ENCODE data around the gene EVI5L. TPM values are rescaled to one million over a fixed set of nuclear protein-coding genes. Genes with fewer than 3 reads are reported as not detected.

EVI5L gene
- total RNA-seq, 1 experiment from 2014 or later = 6.4 TPM

DNA sequence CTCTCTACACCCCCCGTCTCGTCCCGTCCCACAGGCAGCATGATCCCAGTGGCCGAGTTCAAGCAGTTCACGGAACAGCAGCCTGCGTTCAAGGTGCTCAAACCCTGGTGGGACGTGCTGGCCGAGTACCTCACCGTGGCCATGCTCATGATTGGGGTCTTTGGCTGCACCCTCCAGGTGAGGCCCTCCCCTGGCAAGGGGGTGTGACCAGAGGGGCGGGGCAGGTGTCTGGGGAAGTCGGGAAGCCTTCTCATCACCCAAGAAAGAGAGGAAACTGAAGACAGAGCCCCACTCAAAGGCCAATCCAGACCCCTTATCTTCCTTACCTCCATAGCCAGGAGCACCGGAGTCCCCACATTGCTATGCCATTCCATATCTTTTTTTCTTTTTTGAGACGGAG is 65.5 kb downstream of the EVI5L start:
- ChIA-PET POLR2A (no interaction called here), CTCF (no interaction called here)
- no peaks in the 10 kb centered on the region for H3K9me3 ChIP-seq (ENCODE audit: control insufficient read depth, insufficient read depth, low read depth, low read length)
- no peak overlapping the region for H3K4me3 ChIP-seq (ENCODE audit: low read depth in 2 of 2, low read length in 2 of 2)
- TF ChIP-seq POLR2AphosphoS5 (IDR thresholded peaks at IDR 0.05; ENCODE audit: low read depth, low read length) = no peak
- TF ChIP-seq TCF7L2 (IDR thresholded peaks at IDR 0.05; ENCODE audit: low read depth, low read length) = no peak
- TF ChIP-seq SIN3A (IDR thresholded peaks at IDR 0.05; ENCODE audit: borderline replicate concordance, insufficient read depth, low read depth, low read length) = no peak
- TF ChIP-seq, protein P1, sequence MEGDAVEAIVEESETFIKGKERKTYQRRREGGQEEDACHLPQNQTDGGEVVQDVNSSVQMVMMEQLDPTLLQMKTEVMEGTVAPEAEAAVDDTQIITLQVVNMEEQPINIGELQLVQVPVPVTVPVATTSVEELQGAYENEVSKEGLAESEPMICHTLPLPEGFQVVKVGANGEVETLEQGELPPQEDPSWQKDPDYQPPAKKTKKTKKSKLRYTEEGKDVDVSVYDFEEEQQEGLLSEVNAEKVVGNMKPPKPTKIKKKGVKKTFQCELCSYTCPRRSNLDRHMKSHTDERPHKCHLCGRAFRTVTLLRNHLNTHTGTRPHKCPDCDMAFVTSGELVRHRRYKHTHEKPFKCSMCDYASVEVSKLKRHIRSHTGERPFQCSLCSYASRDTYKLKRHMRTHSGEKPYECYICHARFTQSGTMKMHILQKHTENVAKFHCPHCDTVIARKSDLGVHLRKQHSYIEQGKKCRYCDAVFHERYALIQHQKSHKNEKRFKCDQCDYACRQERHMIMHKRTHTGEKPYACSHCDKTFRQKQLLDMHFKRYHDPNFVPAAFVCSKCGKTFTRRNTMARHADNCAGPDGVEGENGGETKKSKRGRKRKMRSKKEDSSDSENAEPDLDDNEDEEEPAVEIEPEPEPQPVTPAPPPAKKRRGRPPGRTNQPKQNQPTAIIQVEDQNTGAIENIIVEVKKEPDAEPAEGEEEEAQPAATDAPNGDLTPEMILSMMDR (IDR thresholded peaks at IDR 0.05) = no peak
- intact Hi-C loops (cut with micrococcal nuclease; ENCODE audit: unreplicated experiment) = no loop called here
- BruUV-seq (replicated peaks) = no TSS peak
- ATAC-seq (no peak), DNase-seq (ENCODE audit: low read depth, low spot score) (no peak)
- no peaks in the 10 kb centered on the region for H3K27me3 ChIP-seq (ENCODE audit: control insufficient read depth, insufficient read depth, low read length)
- no peaks in the 10 kb centered on the region for H3K36me3 ChIP-seq (ENCODE audit: control insufficient read depth, insufficient read depth, low read length)
- no peaks in the 10 kb centered on the region; the same call in 1 of the 2 replicates for H3K4me1 ChIP-seq (ENCODE audit: control insufficient read depth, insufficient read depth, low read length)
- in situ Hi-C loops (cut with HindIII; ENCODE audit: low pct_unique_long_range_greater_than_20kb, low sequenced_read_pairs) = no loop called here
- no peak overlapping the region for H3K27ac ChIP-seq (ENCODE audit: low read length)

DNA sequence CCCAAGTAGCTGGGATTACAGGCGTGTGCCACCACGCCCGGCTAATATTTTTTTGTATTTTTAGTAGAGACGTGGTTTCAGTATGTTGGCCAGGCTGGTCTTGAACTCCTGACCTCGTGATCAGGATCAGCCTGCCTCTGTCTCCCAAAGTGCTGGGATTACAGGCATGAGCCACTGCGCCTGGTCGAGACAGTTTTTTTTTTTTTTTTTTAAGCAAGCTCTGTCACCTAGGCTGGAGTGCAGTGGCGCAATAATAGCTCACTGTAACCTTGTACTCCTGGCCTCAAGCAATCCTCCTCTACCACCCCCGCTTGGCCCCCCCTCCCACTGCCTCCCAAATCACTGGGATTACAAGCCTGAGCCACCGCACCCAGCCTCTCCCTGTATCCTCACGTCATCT is 67.3 kb downstream of the EVI5L start:
- ChIA-PET CTCF (interaction anchor here (0.6 kb wide), 1 partner anchor 286 kb away, joined by 10 read pairs; no protein-coding TSS in a partner anchor), POLR2A (no interaction called here)
- H3K36me3 ChIP-seq (ENCODE audit: control insufficient read depth, insufficient read depth, low read length) = no peaks in the 10 kb centered on the region
- in situ Hi-C loops (cut with HindIII; ENCODE audit: low pct_unique_long_range_greater_than_20kb, low sequenced_read_pairs) = no loop called here
- no peaks in the 10 kb centered on the region for H3K27me3 ChIP-seq (ENCODE audit: control insufficient read depth, insufficient read depth, low read length)
- no peak for DNase-seq (ENCODE audit: low read depth, low spot score)
- H3K4me1 ChIP-seq (ENCODE audit: control insufficient read depth, insufficient read depth, low read length) = no peaks in the 10 kb centered on the region; the same call in 1 of the 2 replicates
- H3K4me3 ChIP-seq (ENCODE audit: low read depth in 2 of 2, low read length in 2 of 2) = no peak overlapping the region
- no peak for ATAC-seq
- H3K27ac ChIP-seq (ENCODE audit: low read length) = no peak overlapping the region
- H3K9me3 ChIP-seq (ENCODE audit: control insufficient read depth, insufficient read depth, low read depth, low read length) = no peaks in the 10 kb centered on the region
- TF ChIP-seq, protein P1 (IDR thresholded peaks at IDR 0.05) = no peak
- TF ChIP-seq, protein P2, sequence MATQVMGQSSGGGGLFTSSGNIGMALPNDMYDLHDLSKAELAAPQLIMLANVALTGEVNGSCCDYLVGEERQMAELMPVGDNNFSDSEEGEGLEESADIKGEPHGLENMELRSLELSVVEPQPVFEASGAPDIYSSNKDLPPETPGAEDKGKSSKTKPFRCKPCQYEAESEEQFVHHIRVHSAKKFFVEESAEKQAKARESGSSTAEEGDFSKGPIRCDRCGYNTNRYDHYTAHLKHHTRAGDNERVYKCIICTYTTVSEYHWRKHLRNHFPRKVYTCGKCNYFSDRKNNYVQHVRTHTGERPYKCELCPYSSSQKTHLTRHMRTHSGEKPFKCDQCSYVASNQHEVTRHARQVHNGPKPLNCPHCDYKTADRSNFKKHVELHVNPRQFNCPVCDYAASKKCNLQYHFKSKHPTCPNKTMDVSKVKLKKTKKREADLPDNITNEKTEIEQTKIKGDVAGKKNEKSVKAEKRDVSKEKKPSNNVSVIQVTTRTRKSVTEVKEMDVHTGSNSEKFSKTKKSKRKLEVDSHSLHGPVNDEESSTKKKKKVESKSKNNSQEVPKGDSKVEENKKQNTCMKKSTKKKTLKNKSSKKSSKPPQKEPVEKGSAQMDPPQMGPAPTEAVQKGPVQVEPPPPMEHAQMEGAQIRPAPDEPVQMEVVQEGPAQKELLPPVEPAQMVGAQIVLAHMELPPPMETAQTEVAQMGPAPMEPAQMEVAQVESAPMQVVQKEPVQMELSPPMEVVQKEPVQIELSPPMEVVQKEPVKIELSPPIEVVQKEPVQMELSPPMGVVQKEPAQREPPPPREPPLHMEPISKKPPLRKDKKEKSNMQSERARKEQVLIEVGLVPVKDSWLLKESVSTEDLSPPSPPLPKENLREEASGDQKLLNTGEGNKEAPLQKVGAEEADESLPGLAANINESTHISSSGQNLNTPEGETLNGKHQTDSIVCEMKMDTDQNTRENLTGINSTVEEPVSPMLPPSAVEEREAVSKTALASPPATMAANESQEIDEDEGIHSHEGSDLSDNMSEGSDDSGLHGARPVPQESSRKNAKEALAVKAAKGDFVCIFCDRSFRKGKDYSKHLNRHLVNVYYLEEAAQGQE (IDR thresholded peaks at IDR 0.05; ENCODE audit: insufficient read depth in 1 of 2, low read depth in 2 of 2, low read length in 1 of 2) = no peak
- TF ChIP-seq POLR2AphosphoS5 (IDR thresholded peaks at IDR 0.05; ENCODE audit: low read depth, low read length) = no peak
- TF ChIP-seq TCF7L2 (IDR thresholded peaks at IDR 0.05; ENCODE audit: low read depth, low read length) = no peak
- TF ChIP-seq SIN3A (IDR thresholded peaks at IDR 0.05; ENCODE audit: borderline replicate concordance, insufficient read depth, low read depth, low read length) = no peak
- intact Hi-C loops (cut with micrococcal nuclease; ENCODE audit: unreplicated experiment) = no loop called here
- BruUV-seq (replicated peaks) = no TSS peak

All from Panc1 (cell line).